GM10248 (cell line): Measurements from ENCODE around the gene WNT6.

ENCODE experiments used
- CTCF ChIA-PET: fragments of 300-600 bp; sonication (Branson Sonifier 250); formaldehyde crosslinking; extraction: SDS; loops from one replicate; lab custom pipeline; 2021; ENCODE audit warnings: antibody characterized with exemption; lab: Yijun Ruan, JAX
- POLR2A ChIA-PET: fragments of 350-650 bp; sonication (Branson Sonifier 250); formaldehyde crosslinking; extraction: SDS; loops from one replicate; lab custom pipeline; 2020; ENCODE audit warnings: antibody characterized with exemption; lab: Yijun Ruan, JAX
- DNase-seq: peaks from one replicate; pipeline ENCODE4 v3.0.0; 2012; ENCODE audit errors: extremely low spot score
- TF ChIP-seq, protein P1 (sequence below): IDR thresholded peaks from 2 replicates; pipeline ENCODE4 v1.5.1; 2012; ENCODE audit warnings: mild to moderate bottlenecking, low read depth; ENCODE audit errors: extremely low read depth, missing control alignments, control extremely low read depth

The WNT6 gene

DNA sequence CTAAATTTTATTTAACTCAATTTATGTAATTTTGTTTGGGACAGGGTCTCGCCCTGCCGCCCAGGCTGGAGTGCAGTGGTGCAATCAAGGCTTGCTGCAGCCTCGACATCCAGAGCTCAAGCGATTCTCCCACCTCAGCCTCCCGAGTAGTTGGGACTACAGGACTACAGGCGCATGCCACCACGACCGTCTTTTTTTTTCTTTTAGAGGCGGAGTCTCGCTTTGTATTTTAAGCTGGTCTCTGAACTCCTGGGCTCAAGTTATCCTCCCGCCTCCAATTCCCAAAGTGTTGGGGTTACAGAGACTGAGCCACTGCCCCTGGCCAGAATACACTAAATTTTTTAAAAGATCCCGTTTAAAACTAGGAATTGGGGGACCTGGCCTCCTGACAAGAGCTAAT, 39.5 kb downstream of the WNT6 start:
- no peak for DNase-seq
- TF ChIP-seq, protein P1, sequence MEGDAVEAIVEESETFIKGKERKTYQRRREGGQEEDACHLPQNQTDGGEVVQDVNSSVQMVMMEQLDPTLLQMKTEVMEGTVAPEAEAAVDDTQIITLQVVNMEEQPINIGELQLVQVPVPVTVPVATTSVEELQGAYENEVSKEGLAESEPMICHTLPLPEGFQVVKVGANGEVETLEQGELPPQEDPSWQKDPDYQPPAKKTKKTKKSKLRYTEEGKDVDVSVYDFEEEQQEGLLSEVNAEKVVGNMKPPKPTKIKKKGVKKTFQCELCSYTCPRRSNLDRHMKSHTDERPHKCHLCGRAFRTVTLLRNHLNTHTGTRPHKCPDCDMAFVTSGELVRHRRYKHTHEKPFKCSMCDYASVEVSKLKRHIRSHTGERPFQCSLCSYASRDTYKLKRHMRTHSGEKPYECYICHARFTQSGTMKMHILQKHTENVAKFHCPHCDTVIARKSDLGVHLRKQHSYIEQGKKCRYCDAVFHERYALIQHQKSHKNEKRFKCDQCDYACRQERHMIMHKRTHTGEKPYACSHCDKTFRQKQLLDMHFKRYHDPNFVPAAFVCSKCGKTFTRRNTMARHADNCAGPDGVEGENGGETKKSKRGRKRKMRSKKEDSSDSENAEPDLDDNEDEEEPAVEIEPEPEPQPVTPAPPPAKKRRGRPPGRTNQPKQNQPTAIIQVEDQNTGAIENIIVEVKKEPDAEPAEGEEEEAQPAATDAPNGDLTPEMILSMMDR: no peak
- ChIA-PET POLR2A (no interaction called here), CTCF (interaction anchor here (1.1 to 17.6 kb wide), 11 partner anchors 10 to 597 kb away, joined by 3 to 916 read pairs (median 13); partner anchors contain the start of gene WNT10A)

DNA sequence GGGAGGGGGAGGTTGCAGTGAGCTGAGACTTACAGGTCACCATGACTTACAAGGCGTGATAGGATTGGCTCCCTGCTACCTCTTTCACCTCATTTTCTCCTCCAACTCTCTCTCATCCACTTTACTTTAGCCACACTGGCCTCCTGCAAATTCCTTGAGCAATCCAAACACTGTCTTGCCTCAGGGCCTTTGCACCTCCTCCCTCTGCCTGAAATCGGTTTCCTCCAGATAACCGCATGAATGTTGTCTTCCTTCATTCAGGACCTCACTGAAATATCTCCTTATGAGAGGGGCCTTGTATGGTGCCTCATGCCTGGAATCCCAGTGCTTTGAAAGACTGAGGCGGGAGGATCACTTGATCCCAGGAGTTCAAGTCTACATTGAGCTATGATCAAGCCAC, 42.8 kb downstream of the WNT6 start:
- POLR2A ChIA-PET: no interaction called here
- CTCF ChIA-PET: interaction anchor here (1.2 to 17.6 kb wide), 5 partner anchors 24 to 78 kb away, joined by 3 to 916 read pairs (median 4); partner anchors contain the start of genes CDK5R2 and WNT10A
- DNase-seq: no peak
- TF ChIP-seq, protein P1: no peak

DNA sequence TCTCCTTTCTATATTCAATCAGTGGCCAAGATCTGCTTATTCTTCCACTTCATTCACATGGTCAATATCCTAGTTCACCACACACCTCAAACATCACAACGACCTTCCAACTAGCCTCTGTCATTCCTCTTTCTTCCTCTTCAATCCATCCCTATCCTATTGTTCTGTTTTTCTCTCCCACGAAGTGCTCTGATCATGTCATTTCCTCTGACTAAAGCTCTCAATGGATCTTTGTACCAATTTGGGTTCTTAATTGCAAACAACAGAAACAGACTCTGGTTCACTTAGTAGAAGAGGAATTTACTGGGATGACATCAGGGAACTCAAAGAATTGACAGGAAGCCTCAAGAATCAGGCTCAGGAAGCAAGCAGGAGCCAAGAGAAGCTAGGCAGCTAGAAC, 44.6 kb downstream of the WNT6 start:
- ChIA-PET POLR2A (no interaction called here), CTCF (interaction anchor here (1.0 to 17.6 kb wide), 6 partner anchors 10 to 391 kb away, joined by 3 to 916 read pairs (median 4); partner anchors contain the start of gene WNT10A)
- TF ChIP-seq, protein P1: no peak

DNA sequence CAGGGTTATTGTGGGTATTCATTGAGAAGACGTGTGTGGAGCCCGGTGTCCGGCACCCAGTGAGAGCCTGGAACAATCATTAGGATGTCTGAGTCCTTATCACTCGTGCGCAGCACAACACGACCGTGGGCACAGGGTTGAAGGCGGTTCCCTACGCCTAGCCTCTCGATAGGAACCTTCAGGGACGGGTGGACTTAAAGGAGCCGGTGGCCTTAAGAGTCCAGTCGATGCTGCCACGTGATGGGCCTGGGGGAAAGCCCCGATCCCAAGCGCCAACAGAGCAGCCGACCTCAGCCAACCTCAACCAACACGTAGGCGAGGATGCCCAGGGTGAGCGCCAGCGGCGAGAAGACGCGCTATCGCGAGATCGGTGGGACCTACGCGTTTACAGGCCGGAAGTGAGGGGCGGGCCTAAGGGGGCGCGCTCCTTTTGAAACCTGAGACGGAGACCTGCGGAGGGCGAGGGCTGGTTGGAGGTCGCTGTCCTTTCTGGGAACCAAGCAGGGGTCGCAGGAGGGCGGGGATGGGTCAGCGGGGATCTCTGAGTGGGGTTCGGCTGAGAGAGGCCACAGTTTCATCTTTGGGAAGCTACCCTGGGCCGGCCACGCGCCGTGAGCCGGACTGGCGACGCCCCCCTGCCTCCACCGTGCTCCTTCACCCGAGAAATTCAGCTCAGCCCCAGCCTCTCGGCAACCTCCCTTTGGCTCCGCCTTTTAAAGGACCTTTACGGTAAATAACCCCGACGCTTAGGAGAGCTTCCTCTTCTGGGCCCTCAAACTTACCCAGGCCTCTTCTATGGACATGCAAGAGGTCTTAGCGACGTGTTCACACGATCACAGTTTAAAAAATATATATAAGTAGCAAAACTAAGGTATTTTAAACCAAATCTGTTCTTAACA, 49.4 kb downstream of the WNT6 start:
- TF ChIP-seq, protein P1: no peak
- peak; percentile 92 for DNase-seq
- ChIA-PET CTCF (interaction anchor here (0.9 to 6.6 kb wide), 8 partner anchors 11 to 71 kb away, joined by 3 to 74 read pairs (median 6); partner anchors contain the start of gene WNT10A), POLR2A (interaction anchor here (0.6 to 1.0 kb wide), 2 partner anchors 11 to 61 kb away, joined by 3 to 4 read pairs; no protein-coding TSS in a partner anchor)

More for the DNA sequence above, 44.6 kb downstream of the WNT6 start:
- no peak for DNase-seq

DNA sequence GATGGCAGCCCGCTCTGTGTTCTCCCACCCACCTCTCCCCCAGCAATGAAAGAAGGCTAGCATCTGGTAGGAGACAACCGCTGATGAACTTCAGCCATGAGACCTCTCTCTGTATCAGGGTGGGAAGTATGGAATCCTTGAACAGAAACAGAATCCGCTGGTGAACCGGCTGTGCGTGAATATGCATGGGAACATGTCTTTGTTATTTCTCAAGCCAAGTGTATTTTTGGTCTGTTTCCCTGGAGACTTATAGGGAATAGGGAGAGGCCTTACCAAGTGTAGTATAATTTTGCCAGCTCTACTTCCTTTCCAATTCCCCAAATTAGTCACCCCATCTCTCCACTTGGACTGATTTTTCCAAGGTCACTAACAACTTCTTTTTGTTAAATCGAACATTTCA, 51.1 kb downstream of the WNT6 start:
- no peak for DNase-seq
- TF ChIP-seq, protein P1: no peak
- ChIA-PET POLR2A (interaction anchor here (1.1 kb wide), 1 partner anchor 266 kb away, joined by 3 read pairs; the partner anchor contains the start of gene CNPPD1), CTCF (interaction anchor here (1.0 to 6.6 kb wide), 10 partner anchors 9 to 609 kb away, joined by 3 to 74 read pairs (median 6); no protein-coding TSS in a partner anchor)

DNA sequence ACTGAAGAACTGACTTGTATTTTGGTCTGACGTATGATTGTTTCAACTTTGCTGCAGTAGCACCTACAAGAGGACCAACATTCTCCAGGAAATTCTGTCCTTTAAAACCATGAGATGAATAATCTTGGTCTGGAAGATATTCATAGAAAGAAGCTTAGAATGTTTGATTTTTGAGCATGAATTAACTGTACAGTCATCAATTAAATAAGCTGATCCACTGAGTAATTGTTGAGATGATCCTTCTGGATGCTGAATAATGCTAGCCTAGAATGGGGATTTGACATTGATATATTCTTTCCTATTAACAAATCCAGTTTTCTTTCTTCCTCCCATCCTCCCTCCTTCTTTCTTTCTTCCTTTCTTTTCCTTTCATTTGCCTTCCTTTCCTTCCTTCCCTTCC, 60.9 kb downstream of the WNT6 start:
- CTCF ChIA-PET: no interaction called here
- POLR2A ChIA-PET: no interaction called here
- DNase-seq: no peak
- TF ChIP-seq, protein P1: no peak
